Measurements from ENCODE around the gene SLC25A46.

- TF ChIP-seq EZH2 (IDR thresholded peaks at IDR 0.05) (no peak), POLR2AphosphoS5 (IDR thresholded peaks at IDR 0.05; ENCODE audit: borderline replicate concordance, low read depth, low read length) (no peak), FOXP2 (optimal IDR thresholded peaks at IDR 0.05; ENCODE audit: control extremely low read depth, extremely low read length, insufficient read depth) (no peak)
Measured at GRCh38 chr5:110752953-110753352, 14.1 kb downstream of the SLC25A46 start.

All from SK-N-MC (cell line).